Bronchus fibroblast of lung (primary cell): ENCODE data around the gene DNA2. TPM values are rescaled to one million over a fixed set of nuclear protein-coding genes. Genes with fewer than 3 reads are reported as not detected.

ENCODE experiments used
- total RNA-seq: library from RNA; depleted of rRNA; stranded (reverse); fragments of >200 nt; gene quantifications from 2 replicates; pipeline ENCODE4 v1.2.3, GENCODE V29; 2015

Gene DNA2, protein sequence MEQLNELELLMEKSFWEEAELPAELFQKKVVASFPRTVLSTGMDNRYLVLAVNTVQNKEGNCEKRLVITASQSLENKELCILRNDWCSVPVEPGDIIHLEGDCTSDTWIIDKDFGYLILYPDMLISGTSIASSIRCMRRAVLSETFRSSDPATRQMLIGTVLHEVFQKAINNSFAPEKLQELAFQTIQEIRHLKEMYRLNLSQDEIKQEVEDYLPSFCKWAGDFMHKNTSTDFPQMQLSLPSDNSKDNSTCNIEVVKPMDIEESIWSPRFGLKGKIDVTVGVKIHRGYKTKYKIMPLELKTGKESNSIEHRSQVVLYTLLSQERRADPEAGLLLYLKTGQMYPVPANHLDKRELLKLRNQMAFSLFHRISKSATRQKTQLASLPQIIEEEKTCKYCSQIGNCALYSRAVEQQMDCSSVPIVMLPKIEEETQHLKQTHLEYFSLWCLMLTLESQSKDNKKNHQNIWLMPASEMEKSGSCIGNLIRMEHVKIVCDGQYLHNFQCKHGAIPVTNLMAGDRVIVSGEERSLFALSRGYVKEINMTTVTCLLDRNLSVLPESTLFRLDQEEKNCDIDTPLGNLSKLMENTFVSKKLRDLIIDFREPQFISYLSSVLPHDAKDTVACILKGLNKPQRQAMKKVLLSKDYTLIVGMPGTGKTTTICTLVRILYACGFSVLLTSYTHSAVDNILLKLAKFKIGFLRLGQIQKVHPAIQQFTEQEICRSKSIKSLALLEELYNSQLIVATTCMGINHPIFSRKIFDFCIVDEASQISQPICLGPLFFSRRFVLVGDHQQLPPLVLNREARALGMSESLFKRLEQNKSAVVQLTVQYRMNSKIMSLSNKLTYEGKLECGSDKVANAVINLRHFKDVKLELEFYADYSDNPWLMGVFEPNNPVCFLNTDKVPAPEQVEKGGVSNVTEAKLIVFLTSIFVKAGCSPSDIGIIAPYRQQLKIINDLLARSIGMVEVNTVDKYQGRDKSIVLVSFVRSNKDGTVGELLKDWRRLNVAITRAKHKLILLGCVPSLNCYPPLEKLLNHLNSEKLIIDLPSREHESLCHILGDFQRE
- total RNA-seq: 6.4 and 9.6 TPM in 2 replicates

DNA sequence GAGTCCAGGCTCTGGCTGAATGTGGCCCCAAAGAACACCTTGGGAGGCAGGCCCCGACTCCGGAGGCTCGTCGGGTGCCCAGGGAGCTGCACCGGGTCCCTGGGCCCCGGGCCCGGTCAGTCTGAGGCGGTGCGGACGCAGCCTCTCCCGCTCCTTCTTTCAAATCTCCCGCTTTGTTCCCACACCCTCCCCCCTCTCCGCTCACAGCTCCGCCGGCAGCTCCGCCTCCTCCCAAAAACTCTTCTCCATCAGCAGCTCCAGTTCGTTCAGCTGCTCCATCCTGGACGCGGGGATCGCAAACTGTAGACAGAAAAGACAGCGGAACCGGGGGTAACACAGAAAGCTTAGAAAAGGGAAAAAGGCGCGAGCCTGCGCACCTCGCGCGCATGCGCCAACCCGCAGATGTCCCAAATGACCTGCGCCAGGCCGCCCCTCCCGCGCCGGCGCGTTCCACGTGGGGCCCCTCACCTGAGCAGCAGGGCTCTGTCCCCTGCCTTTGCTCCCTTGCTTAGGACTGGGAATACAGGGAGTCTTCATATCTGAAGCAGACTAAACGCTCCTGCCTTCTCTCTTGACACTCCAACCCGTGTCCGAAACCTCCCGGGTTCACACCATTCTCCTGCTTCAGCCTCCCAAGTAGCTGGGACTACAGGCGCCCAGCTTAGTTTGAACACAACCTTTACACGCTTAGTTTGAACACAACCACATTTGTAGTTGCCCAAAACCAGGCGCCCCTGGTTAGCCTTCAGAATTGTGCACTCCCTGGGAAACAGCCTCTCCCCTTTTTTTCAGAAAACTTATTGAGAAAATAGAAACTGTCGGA, at the start of gene DNA2:
TSS of gene DNA2 (minus strand) at position 388 of the 823 bp plus-strand sequence. CDS start at position 279, 109 bp downstream.

DNA sequence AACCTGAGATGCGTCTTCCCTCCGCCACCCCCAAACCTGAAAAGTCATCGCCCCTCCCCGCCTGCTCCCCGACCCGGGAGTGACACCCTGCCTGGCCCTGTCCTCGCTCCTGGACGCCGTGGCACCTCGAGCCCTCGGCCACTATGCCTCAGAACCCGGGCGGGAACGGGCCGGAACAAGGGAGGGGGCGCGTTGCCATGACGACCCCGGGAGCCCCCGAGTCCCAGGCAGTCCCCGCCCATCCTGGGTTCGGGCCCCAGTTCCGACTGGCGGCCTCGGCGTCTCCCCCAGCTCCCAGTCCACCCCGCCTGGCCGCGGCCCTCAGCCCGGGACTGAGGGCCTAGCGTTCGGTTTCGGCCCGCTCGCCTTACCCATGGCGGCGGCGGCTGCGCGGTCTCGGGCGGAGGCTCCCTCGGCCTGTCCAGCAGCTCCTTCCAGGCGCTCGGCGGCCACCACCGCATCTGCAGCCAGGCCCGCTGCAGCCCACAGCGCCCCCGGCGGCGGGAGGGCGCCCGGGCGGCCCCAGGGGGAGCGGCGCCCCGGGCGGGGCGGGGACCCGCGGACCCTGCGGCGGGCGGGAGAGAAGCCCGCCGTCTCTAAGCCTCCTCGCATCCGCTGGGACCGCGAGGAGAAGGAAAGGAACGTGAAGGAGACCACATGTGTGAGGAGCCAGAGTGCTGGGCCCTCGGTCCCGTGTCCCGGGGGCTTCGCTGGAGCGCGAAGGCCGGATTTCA, 64.8 kb downstream of the DNA2 start, which contains the start of gene RUFY2:
TSS of gene RUFY2 (minus strand) at position 463 of the 734 bp plus-strand sequence. CDS start at position 375, 88 bp downstream.

Other genes starting within 250 kb of the DNA2 start
- gene ATOH7, start 239.9 kb downstream of the DNA2 start, total RNA-seq: 0.30 TPM in 1 of 2 replicates, not detected in the other
- 22.7 and 25.6 TPM in 2 replicates for gene HNRNPH3, start 139.9 kb downstream of the DNA2 start, total RNA-seq
- 1.3 and 2.1 TPM in 2 replicates for gene PBLD, start 139.0 kb downstream of the DNA2 start, total RNA-seq
- 5.2 and 6.7 TPM in 2 replicates for gene RUFY2, start 64.7 kb downstream of the DNA2 start, total RNA-seq
- 5.7 and 6.1 TPM in 2 replicates for gene SLC25A16, start 55.5 kb upstream of the DNA2 start, total RNA-seq
- 1.8 and 2.0 TPM in 2 replicates for gene TET1, start 88.4 kb upstream of the DNA2 start, total RNA-seq
- gene CCAR1, start 249.3 kb upstream of the DNA2 start, total RNA-seq: 26.9 and 27.1 TPM in 2 replicates